ENCODE results near the gene MBD2.

- TF ChIP-seq SP3 (tag by site-specific recombination; IDR thresholded peaks at IDR 0.05) (no peak), REST (tag by site-specific recombination; IDR thresholded peaks at IDR 0.05) (no peak)
These were observed 33.1 kb downstream of the MBD2 start for GRCh38 chr18:54191352-54191751.

All from HEK293 (cell line).